GM12878 (cell line): ENCODE results near the gene FAM193B.

ENCODE experiments used
- CREM ChIP-seq: IDR thresholded peaks from 2 replicates; pipeline ENCODE4 v1.6.1; 2014; ENCODE audit warnings: antibody characterized with exemption, low read depth
- CTCF ChIP-seq, 3 experiments: IDR thresholded peaks in 2 of 3; conservative IDR thresholded peaks in 1 of 3; 2 replicates each; pipeline ENCODE4 v1.5.1; 2011; ENCODE audit warnings: low read depth in 3 of 3, low read length in 3 of 3, mild to moderate bottlenecking in 3 of 3, control low read depth in 2 of 3, moderate library complexity in 2 of 3, inconsistent platforms in 1 of 3, mixed read lengths in 1 of 3; ENCODE audit not compliant: control insufficient read depth in 2 of 3, insufficient read depth in 1 of 3; ENCODE audit errors: extremely low read depth in 1 of 3
- JUND ChIP-seq: IDR thresholded peaks from 2 replicates; pipeline ENCODE4 v1.6.1; 2012; ENCODE audit warnings: low read depth, mild to moderate bottlenecking, low read length, improper control_type of control experiment, moderate library complexity
- LARP7 ChIP-seq: fragments of 450-650 bp; IDR thresholded peaks from 2 replicates; pipeline ENCODE4 v1.6.1; 2017; ENCODE audit warnings: mild to moderate bottlenecking
- POU2F2 ChIP-seq: IDR thresholded peaks from 3 replicates; pipeline ENCODE4 v1.6.1; 2011; ENCODE audit warnings: low read depth, mild to moderate bottlenecking, low read length, borderline replicate concordance

DNA sequence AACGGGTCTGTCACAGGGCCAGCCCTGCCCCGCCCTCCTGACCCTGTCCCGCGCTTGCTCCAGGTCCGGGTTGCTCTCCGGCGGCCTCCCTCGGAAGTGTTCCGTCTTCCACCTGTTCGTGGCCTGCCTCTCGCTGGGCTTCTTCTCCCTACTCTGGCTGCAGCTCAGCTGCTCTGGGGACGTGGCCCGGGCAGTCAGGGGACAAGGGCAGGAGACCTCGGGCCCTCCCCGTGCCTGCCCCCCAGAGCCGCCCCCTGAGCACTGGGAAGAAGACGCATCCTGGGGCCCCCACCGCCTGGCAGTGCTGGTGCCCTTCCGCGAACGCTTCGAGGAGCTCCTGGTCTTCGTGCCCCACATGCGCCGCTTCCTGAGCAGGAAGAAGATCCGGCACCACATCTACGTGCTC is 49.8 kb upstream of the FAM193B start:
- TF ChIP-seq JUND = no peak
- TF ChIP-seq LARP7 = no peak
- no peak for TF ChIP-seq CREM
- no peak for TF ChIP-seq POU2F2
- TF ChIP-seq CTCF (IDR thresholded peaks at IDR 0.05 in 2 of 3, conservative IDR thresholded peaks at IDR 0.05 in 1 of 3; ENCODE audit: control insufficient read depth in 2 of 3, extremely low read depth in 1 of 3, insufficient read depth in 1 of 3, low read depth in 3 of 3, low read length in 3 of 3) = no peak
